Astrocyte of the spinal cord (primary cell): ENCODE results near the gene SP3.

Experiments used
- DNase-seq: peaks from one replicate; pipeline ENCODE4 v3.0.0; 2011; ENCODE audit warnings: low read depth, low spot score
- H3K4me3 ChIP-seq: 2 replicates; pipeline ENCODE4 v1.5.1; 2011; ENCODE audit warnings: low read depth, mild to moderate bottlenecking, low read length, moderate library complexity
- CTCF ChIP-seq: IDR thresholded peaks from 2 replicates; pipeline ENCODE4 v1.5.1; 2012; ENCODE audit warnings: low read depth, mild to moderate bottlenecking, low read length, inconsistent platforms
- in situ Hi-C: cut with HindIII; loops from 2 replicates; pipeline ENCODE4 v1.10.0; 2017; ENCODE audit warnings: low sequenced_read_pairs

Gene SP3

GRCh38 chr2:173914055-173914927 is 50.9 kb downstream of the SP3 start:
- no peak for TF ChIP-seq CTCF
- H3K4me3 ChIP-seq: no peak overlapping the region
- DNase-seq: no peak
- in situ Hi-C loops: no loop called here

- in situ Hi-C loops: no loop called here
- no peak overlapping the region for H3K4me3 ChIP-seq
- TF ChIP-seq CTCF: no peak
- DNase-seq: no peak
These were observed 55.3 kb downstream of the SP3 start for GRCh38 chr2:173909846-173910245.

- DNase-seq: no peak
- TF ChIP-seq CTCF: no peak
- in situ Hi-C loops: no loop called here
- H3K4me3 ChIP-seq: no peak overlapping the region
These were observed 58.5 kb downstream of the SP3 start for GRCh38 chr2:173906626-173907025.

- H3K4me3 ChIP-seq: no peak overlapping the region
- in situ Hi-C loops: no loop called here
- no peak for DNase-seq
- no peak for TF ChIP-seq CTCF
These were observed 61.4 kb downstream of the SP3 start for GRCh38 chr2:173903601-173904394.

GRCh38 chr2:173898996-173899395 is 66.2 kb downstream of the SP3 start:
- in situ Hi-C loops: no loop called here
- TF ChIP-seq CTCF: no peak
- DNase-seq: no peak
- H3K4me3 ChIP-seq: no peak overlapping the region

GRCh38 chr2:173898178-173898668 is 67.0 kb downstream of the SP3 start:
- H3K4me3 ChIP-seq: no peak overlapping the region
- no peak for TF ChIP-seq CTCF
- no peak for DNase-seq
- in situ Hi-C loops: no loop called here
